T-helper 2 cell (primary cell): Measurements from ENCODE around the gene FOSL1.

Experiments
- DNase-seq, 5 experiments: peaks; one replicate each; pipeline versions ENCODE4 v3.0.0 to v3.0.0-alpha.2; 2012 to 2022

The FOSL1 gene

DNA sequence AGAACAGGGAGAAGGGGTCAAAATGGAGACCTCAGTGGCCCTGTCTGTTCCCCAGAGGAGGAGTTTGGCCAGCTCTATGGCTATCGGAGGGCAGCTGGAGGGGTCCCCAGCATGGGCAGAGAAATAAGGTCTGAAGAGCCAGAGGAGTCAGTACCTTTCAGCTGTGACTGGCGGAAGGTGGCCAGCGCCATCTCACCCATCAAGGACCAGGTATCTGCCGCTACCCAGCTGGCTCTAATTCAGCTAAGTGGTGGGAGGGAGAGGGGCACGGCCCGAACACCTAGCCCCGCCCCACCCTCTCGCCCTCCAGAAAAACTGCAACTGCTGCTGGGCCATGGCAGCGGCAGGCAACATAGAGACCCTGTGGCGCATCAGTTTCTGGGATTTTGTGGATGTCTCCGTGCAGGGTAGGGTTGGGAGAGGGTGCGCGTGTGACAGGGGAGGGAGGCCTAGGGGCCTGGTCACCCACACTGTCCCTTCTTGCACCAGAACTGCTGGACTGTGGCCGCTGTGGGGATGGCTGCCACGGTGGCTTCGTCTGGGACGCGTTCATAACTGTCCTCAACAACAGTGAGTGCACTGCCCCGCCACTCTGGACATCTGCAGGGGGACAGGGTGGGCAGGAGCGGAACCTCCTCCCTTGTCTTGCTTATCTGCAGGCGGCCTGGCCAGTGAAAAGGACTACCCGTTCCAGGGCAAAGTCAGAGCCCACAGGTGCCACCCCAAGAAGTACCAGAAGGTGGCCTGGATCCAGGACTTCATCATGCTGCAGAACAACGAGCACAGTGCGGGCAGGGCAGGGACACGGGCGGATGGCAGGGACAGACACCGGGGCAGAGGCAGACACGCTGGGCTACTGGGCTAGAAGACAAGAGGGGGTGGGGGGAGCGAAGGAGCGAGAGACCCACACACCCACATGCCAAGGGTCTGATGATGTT, 17.8 kb downstream of the FOSL1 start:
- no peak for DNase-seq

DNA sequence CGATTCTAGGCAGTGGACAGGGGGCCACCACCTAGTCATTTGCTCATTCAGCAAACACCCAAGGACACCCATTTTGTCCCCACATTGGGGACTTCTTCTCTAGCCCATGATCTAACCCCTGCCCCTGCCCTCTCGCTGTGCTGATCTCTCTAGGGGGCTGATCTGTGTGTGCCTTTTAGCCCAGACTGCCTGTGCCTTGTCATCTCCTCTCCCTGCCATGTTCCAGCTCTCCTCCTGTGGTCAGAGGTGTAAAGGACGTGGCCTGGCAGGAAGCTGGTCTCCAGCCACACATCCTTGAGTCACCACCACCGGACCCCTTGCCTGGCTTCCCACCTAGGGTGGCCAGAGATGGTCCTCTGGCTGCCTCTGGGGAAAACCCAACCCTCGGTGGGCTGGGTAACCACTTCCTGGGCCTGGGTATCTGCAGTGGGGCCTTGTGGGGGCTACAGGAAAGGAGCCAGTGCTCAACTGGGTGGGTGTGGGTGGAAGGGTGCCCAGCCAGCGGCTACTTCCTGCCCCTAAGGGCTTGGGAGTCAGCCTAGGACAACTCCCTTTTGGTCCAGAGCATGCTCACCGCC, 19.3 kb downstream of the FOSL1 start:
- DNase-seq: peak in 1 of 5 experiments; percentile 36

DNA sequence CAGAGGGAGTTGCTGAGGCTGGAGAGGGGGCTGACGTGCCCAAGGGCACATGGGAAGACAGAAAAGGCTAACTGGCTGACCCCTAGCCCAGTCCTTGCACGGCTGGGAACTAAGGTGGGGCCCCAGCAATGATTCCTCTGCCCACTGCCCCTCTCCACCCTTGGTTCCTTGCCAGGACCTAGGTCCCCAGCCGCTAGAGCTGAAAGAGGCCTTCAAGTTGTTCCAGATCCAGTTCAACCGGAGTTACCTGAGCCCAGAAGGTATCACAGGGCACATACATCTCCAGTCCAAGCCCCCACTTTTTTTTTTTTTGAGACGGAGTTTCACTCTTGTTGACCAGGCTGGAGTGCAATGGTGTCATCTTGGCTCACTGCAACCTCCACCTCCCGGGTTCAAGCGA, 20.2 kb downstream of the FOSL1 start:
- DNase-seq: no peak

DNA sequence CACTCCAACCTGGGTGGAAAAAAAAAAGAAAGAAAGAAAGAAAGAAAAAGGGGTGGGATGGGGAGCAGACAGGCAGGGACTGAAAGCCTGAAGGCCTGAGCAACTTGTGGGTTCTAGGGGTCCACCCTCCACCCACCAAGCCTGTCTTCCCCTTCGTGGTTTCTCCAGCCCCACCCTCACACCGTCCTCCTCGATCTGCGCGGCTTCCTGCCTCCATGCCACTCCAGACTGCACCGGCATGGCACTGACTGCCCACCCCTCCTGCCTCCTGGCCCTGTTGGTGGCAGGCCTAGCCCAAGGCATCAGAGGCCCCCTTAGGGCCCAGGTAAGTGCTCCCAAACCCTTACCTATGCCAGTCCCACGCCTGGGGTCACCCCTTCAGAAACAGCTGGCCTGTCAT, 20.6 kb downstream of the FOSL1 start, which contains the start of gene CTSW:
TSS of gene CTSW (plus strand) at position 221 of the 400 bp plus-strand sequence. CDS start at position 239, 18 bp downstream.
- peak in 2 of 5 experiments; percentile 57 to 60 for DNase-seq

DNA sequence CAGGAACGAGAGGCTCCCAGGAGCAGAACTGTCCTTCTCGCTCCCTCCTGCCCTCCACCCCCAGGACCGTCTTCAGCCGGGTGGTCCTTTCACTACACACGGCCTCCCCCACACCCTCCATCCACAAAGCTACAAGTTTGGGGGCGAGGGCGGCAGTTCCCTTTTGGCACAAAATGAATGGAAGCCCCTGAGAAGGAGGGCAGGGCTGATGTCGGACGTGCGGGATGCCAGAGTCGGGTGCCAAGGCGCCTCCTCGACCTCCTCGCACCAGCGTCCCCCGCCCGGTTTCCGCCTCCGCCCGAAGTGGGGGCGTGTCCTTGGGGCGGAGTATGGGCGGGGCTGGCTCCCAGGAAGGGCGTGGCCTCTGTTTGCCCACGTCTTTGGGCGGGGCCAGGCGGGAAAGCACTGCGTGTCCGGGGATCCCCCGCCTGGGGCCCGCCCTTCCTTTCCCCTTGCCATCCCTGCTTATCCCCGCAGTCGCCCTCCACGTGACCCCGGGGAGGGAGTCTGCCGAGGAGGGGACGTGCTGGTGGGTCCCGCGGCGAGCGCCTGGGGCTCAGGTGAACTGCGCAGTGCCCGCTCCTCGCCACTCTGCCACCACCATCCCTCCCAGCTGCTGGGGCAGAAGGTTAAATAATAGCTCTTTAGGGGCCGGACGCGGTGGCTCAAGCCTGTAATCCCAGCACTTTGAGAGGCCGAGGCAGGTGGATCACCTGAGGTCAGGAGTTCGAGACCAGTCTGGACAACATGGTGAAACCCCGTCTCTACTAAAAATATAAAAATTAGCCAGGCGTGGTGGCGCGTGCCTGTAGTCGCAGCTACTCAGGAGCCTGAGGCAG, 26.7 kb downstream of the FOSL1 start:
- DNase-seq: peak; percentile 90 to 96 (median 93)

DNA sequence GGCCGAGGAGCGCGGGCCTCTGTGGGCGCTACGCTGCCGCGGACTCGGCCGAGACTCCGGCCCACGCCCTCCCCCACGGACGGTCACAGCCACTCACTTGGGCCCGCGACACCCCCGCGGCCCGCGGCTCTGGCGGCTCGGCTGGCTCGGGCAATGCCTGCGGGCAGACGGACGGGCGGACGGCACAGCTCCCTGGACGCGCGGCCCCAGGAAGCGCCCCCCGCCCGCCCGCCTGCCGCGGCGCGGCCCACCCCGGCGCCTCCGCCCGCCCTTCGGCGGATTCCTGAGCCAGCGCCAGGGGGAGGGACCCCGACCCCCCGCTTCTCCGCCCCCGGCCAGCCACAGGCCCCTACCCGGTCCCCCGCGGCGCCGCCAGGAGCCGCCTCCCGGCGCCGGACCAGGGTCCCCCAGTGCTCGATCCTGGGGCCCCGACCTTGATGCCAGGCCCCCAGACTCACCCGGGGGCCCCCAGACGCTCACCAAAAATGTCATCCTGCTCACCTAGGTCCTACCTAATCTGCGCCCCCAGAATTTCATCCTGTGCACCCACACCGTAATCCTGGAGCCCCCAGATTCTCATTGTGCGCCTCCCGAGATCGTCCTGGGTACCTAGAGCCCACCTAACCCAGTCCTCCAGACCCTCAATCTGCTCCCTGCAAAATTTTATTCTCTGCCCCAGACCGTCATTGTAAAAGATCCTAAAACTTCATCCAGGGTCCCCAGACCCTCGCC, 27.4 kb downstream of the FOSL1 start, which contains the start of gene EFEMP2:
TSS of gene EFEMP2 (minus strand) at position 215 of the 732 bp plus-strand sequence. CDS start 446 bp downstream, outside the sequence.
- DNase-seq: no peak

DNA sequence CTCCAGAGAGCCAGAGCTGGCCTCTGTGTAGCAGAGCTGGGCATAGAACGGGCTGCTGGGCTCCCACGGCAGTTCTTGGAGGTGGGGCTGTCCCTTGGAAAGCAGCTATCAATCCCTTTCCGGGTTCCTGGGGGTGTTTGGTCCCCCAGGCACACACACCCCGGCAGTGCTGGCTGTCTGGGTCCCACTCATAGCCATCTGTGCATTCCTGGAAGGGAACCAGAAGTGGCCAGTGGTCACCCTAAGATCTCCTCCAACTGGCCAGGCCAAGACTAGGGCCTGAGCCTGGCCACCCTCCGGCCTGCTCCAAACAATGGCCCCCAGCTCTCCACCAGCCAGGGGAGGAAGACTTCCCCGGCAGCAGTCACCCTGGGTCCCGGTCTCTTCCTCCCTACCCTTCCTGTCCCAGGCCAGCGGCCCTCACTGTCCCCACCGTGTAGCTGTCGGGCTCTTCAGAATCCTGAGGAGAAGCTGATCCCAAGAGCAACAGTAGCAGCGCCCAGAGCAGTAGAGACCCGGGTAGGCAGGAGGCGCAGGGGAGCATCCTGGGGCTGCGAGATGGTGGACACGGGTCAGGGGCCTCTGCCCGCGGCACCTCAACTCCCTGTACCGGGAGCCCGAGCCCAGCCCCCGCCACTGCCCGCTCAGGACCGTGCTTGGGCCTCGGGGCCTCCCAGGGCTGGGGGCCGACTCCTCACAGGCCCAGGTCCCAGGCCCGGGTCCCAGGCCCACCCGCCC, 28.2 kb downstream of the FOSL1 start:
- DNase-seq: no peak

DNA sequence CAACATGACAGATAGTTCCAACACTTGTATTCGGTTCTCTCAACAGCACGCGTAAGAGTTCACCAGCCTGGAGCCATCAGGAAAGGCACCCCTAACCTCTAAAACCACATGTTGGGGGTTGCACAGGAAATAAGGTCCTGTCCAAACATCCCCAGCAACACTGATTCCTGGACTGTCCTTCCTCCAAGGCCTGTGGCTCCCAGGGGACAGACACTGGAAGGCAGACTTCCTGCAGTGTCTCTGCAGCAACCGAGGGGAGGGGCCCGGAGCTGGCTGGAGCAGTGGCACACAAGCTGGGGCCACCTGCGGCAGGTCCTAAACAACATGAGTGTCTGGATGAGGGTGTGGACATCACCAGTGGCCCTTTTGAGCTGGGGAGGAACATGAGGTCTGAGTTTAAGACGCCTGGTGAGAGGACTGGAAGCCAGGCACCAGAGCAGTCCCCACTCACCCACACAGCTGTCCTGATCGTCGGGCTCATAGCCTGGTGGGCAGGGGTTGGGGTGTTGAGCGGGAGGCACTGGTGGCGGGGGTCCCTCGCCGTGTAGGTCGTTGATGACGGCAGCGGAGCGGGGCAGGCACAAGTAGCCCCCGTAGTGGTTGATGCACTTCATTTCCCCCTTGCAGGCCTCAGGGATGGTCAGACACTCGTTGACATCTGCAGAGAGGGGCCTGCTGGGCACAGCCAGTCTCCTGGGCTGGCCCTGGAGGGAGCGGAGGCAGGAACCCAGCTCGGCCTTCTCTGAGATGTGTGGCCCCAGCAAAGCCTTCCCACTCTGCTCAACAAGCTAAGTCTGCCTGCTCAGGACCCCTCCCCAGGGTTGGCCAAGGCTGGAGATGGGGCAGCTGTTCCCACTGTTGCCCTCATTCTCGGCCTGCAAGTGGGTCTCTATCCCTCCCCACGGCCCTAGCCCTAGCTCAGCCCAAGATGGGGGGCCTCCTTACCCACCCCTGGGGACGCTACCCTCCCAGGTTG, 29.2 kb downstream of the FOSL1 start:
- no peak for DNase-seq

DNA sequence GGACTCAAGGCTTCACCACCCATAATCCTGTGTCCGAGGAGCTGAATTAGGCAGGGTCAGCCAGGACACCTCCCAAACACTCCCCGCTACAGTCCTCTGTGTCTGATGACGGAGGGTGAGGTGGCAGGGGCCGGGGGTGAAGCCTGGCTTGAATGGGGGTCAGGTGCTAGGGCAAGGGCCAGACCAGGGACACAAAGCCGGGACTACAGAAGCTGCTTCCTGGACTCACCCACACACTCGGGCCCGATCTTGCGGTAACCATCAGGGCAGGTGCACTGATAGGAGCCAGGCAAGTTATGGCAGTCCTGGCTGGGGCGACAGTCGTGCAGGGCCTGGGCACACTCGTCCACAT, 29.9 kb downstream of the FOSL1 start:
- DNase-seq: no peak

DNA sequence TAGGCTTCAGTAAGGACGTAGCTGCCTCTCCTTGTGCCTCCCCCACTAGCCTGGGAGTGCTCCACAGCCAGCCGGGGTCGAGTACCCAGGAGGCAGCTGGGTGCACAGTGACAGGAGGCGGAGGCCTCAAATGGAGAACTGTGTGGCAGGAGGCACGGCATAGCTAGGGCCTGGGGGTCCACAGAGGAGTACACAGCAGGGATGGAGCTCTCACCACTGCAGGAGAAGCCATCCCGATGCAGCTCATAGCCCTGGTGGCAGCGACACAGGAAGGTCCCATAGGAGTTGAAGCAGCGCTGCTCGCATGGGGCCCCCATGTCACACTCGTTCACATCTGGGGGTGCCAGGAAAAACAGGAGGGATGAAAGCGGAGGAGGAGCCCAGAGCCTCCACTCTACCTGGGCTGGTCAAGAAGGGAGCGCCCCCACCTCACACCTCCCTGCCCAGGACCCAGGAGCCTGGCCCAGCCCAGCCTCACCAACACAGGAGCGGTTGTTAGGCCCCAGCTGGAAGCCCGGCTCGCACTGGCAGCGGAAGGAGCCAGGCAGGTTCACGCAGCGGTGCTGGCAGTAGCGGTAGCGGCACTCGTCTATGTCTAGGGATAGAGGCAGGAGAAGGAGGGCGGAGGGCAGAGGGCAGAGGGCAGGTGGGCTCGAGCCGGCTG, 30.4 kb downstream of the FOSL1 start:
- no peak for DNase-seq

DNA sequence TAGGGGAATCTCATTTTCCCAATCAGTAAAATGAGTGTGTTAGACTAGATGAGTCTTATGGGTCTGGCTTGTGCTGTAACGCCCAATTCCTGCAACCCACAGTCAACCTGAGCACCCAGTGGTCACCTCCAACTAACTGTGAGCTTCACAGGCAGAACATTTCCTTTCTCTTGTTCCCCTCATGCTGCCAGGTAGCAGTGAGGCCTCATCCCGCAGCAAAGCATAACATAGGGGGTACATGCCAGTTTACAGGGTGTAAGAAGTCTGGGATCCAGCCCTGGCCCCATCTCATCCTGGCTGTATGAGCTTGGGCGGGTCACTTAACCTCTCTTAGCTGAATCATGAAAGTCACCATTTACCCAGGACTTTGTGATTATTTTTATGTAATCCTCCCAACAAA, 31.3 kb downstream of the FOSL1 start:
- DNase-seq: no peak

DNA sequence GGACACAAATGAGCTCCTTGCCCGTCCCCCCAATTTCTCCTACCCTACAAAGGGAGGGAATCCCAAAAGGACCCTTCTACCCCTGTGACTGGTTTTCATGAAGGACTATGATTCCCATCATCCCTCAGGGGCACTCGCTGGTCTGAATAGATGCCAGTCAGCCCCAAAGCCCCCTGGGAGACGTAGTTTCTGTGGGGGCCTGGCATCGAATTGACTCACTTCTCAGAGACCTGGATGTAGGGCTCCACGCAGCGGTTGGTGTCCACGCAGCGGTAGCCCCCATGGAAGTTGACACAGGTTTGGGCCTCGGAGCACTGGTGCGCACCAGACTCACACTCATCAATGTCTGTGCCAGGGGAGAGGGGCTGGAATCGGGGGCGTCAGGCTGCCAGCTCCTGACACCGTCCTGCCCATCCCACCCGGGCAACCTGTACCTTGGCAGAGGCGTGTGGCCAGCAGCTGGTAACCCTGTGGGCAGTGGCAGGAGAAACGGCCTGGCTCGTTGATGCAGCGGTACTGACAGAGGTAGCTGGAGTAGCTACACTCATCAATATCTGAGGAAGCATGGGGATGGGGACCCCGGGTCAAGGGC, 32.0 kb downstream of the FOSL1 start:
- peak in 1 of 5 experiments; percentile 50 for DNase-seq

DNA sequence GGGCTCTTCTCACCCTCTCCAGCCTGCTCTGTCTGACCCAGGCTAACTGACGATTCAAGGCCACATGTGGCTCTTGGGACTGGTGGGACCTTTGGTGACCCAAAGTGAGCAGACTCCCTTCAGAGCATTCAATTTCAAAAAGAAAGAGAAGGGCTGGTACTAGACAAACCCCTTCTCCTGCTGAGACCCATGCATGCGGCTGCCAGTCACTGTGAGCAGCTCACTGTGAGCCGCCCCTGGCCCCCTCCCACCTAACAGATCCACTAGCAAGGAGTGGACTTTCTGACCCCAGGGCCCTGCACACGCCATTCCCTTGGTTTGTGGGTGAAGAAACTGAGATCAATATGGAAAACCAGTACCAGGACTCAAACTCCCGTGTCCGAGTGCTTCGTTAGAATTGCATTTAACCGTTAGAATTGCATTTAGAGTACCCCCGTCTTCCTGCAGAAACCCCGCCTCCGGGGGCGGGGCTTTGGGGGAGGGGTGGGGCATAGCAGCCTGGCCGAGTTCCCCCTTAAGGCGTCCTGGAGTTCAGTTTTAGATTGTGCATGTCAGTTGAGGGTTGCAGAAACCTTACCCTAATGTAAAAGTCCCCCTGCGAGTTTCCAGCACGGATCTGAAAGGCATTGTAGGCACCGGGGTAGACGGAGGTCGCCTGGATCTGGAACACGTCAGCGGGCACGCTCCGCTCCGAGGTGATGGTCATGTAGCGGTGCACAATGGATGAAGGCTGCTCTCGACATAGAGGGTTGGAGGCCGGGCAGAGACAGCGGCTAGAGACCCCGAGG, 32.7 kb downstream of the FOSL1 start:
- no peak for DNase-seq

DNA sequence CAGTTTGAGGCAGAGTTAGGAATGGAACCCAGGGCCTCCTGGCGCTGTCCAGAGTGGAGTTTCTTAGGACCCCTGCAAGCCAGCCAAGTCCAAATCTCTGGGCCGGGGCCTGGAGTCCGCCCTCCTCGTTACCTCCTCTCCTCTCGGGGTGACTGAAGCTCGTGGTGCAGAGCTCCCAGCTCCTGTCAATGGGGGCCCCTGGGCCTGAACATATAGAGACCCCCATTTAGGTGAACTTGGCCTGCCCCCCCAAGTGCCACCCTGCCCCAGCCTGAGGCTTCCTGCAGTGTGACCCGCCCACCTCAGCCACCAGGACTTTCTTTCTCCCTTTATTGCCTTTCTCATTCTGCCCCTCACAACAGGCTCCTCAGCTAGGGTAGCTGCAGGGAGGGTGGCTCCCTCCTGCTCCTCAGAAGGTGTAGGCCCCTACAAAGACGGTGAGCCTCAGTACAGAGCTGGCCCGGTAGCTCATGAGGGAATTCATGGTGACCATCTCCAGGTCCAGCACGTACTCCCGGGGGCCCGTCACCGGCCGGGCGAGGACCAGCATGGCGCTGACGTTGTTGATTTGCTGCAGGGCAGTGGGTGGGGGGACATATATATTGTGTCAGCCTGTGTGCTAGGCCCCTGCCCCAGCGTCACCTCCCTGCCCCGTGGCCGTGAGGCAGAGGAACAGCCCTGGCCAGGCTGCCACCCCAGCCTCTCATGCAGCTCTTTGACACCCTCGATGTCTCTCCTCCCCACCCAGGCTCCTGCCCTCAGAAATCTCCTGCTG, 33.5 kb downstream of the FOSL1 start:
- DNase-seq: no peak

DNA sequence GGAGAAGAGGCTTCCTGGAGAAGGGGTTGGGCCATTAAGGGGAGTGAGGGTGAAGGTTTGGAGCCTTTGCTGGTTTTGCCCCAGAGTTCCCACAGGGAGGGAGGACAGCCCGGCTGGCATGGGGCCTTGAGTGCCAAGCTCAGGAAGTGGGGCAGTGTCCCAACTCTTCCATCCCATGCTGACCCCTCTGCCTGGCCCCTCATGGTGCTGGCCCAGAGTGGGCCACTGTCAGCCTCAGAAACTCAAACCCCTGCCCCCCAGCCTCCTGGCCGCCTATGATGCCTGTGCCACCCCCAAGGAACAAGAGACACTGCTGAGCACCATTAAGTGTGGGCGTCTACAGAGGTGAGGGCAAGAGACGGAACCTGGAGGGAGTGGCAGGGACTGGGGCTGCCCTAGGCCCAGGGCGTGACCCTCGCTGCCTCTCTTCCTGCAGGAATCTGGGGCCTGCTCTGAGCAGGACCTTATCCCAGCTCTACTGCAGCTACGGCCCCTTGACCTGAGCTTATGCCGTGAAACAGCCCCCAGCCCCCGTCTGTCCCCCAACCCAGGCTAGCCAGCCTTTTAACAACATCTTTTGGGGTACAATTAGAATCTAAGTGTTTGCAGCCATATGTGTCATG, 34.5 kb downstream of the FOSL1 start:
- DNase-seq: no peak

DNA sequence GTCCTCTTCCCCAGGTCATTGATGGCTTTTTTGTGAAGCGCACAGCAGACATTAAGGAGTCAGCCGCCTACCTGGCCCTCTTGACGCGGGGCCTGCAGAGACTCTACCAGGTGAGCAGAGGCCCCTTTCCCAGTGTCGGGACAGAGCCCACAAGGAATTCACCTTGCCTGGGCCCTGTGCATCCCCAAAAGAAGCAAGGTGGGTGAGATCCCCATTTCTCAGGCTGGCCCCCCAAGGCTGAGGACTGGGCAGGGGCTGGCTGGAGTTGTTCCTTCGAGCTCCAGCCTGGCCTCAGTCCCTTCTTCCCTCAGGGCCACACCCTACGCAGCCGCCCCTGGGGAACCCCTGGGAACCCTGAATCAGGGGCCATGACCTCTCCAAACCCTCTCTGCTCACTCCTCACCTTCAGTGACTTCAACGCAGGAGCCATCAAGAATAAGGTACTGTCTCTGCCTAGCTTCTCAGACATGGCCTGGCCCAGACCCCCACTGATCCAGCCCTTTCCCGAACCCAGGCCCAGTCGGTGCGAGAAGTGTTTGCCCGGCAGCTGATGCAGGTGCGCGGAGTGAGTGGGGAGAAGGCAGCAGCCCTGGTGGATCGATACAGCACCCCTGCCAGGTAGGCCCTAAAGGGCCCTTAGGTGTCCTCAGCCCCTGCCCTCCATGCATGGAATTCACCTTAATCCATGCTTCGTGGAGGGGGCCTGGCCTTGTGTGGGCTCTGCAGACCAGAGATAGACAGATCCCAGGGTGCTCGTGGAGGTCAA, 35.3 kb downstream of the FOSL1 start:
- DNase-seq: no peak
